ENCODE measurements around the gene CNN1. TPM values are rescaled to one million over a fixed set of nuclear protein-coding genes. Genes with fewer than 3 reads are reported as not detected.
A peak's percentile ranks its signal among the peaks of the same experiment; 100 is the strongest.

CNN1 gene
- total and polyA plus RNA-seq, 9 of the 15 experiments (the other 6 are each of a cell fraction or from before 2014, with no cell fraction given): 0.23 to 10.6 (median 5.2) TPM

DNA sequence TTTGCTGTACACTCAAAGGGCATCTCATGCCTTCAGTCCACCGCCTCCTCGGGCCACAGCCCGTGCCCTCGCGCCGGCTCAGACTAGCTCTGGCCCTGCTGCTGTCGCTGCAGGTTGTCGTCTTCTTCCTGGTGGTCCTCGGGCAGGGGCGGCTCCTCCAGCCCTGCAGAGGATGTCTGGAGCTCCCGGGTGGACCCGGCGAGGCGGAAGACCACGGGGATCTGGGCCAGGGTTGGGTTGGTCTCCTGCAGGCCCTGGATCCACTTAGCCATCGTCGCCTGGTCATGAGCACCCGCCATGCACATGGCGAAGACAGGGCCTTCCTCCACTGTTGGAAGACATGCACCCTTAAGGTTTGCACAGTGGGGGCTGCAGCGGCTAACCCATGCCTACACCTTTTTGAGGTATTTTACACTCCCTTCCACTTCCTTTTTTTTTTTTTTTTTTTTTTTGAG is 32.5 kb upstream of the CNN1 start (continued):
- TF ChIP-seq, protein P1, sequence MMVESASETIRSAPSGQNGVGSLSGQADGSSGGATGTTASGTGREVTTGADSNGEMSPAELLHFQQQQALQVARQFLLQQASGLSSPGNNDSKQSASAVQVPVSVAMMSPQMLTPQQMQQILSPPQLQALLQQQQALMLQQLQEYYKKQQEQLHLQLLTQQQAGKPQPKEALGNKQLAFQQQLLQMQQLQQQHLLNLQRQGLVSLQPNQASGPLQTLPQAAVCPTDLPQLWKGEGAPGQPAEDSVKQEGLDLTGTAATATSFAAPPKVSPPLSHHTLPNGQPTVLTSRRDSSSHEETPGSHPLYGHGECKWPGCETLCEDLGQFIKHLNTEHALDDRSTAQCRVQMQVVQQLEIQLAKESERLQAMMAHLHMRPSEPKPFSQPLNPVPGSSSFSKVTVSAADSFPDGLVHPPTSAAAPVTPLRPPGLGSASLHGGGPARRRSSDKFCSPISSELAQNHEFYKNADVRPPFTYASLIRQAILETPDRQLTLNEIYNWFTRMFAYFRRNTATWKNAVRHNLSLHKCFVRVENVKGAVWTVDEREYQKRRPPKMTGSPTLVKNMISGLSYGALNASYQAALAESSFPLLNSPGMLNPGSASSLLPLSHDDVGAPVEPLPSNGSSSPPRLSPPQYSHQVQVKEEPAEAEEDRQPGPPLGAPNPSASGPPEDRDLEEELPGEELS (CRISPR knock-in tag; IDR thresholded peaks at IDR 0.05; ENCODE audit: borderline replicate concordance): 0 out of 2 replicates have a peak, but pooled peaks have one; percentile 24
- TF ChIP-seq, protein P2, sequence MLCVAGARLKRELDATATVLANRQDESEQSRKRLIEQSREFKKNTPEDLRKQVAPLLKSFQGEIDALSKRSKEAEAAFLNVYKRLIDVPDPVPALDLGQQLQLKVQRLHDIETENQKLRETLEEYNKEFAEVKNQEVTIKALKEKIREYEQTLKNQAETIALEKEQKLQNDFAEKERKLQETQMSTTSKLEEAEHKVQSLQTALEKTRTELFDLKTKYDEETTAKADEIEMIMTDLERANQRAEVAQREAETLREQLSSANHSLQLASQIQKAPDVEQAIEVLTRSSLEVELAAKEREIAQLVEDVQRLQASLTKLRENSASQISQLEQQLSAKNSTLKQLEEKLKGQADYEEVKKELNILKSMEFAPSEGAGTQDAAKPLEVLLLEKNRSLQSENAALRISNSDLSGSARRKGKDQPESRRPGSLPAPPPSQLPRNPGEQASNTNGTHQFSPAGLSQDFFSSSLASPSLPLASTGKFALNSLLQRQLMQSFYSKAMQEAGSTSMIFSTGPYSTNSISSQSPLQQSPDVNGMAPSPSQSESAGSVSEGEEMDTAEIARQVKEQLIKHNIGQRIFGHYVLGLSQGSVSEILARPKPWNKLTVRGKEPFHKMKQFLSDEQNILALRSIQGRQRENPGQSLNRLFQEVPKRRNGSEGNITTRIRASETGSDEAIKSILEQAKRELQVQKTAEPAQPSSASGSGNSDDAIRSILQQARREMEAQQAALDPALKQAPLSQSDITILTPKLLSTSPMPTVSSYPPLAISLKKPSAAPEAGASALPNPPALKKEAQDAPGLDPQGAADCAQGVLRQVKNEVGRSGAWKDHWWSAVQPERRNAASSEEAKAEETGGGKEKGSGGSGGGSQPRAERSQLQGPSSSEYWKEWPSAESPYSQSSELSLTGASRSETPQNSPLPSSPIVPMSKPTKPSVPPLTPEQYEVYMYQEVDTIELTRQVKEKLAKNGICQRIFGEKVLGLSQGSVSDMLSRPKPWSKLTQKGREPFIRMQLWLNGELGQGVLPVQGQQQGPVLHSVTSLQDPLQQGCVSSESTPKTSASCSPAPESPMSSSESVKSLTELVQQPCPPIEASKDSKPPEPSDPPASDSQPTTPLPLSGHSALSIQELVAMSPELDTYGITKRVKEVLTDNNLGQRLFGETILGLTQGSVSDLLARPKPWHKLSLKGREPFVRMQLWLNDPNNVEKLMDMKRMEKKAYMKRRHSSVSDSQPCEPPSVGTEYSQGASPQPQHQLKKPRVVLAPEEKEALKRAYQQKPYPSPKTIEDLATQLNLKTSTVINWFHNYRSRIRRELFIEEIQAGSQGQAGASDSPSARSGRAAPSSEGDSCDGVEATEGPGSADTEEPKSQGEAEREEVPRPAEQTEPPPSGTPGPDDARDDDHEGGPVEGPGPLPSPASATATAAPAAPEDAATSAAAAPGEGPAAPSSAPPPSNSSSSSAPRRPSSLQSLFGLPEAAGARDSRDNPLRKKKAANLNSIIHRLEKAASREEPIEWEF (CRISPR knock-in tag; IDR thresholded peaks at IDR 0.05): no peak
- TF ChIP-seq, protein P3, sequence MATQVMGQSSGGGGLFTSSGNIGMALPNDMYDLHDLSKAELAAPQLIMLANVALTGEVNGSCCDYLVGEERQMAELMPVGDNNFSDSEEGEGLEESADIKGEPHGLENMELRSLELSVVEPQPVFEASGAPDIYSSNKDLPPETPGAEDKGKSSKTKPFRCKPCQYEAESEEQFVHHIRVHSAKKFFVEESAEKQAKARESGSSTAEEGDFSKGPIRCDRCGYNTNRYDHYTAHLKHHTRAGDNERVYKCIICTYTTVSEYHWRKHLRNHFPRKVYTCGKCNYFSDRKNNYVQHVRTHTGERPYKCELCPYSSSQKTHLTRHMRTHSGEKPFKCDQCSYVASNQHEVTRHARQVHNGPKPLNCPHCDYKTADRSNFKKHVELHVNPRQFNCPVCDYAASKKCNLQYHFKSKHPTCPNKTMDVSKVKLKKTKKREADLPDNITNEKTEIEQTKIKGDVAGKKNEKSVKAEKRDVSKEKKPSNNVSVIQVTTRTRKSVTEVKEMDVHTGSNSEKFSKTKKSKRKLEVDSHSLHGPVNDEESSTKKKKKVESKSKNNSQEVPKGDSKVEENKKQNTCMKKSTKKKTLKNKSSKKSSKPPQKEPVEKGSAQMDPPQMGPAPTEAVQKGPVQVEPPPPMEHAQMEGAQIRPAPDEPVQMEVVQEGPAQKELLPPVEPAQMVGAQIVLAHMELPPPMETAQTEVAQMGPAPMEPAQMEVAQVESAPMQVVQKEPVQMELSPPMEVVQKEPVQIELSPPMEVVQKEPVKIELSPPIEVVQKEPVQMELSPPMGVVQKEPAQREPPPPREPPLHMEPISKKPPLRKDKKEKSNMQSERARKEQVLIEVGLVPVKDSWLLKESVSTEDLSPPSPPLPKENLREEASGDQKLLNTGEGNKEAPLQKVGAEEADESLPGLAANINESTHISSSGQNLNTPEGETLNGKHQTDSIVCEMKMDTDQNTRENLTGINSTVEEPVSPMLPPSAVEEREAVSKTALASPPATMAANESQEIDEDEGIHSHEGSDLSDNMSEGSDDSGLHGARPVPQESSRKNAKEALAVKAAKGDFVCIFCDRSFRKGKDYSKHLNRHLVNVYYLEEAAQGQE (IDR thresholded peaks at IDR 0.05; ENCODE audit: borderline replicate concordance): peak; percentile 47
- TF ChIP-seq, protein P3 (CRISPR knock-in tag; IDR thresholded peaks at IDR 0.05; ENCODE audit: low read depth): no peak
